GM21825 (cell line): Measurements from ENCODE around the gene VAV3.
"Not testable (repeated sequence)": the region's sequence is repeated elsewhere in the genome, so short reads cannot be mapped to it uniquely, and the experiment has no call there.

Experiments used
- ATAC-seq: cut with Tn5 transposase; IDR thresholded peaks from one replicate; pipeline ENCODE4 v1.9.1; 2021; ENCODE audit warnings: mild to moderate bottlenecking, moderate library complexity; ENCODE audit not compliant: unreplicated experiment

The VAV3 gene

DNA sequence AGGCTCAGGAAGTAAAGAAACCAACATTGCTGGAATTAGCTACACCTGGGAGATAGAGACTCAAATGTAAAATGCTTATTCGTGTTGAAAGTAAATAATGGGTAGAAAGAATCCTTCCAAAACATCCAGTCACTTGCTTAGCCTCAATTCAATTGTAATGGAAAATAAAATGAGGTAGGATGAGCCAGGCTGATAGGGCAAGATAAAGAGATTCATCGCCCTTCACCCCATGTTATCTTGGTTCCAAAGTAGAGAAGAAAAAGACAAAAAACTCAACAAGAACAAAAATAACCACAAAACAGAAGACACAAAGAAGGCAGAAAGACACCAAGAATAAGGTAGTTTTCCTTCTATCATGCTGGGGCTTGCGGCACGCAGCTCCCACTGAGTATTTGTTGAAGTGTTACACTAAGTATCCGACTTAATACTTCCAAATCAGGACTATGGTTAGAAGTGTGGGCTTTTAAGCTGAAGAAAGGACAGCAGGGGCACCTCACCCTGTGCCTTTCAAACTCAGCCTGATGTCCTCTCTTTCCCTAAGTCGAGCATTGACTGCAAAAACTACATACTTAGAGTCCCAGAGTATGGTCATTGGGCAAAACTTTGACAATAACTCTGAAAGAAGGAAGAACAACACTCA, 202.1 kb downstream of the VAV3 start:
- no peak for ATAC-seq

DNA sequence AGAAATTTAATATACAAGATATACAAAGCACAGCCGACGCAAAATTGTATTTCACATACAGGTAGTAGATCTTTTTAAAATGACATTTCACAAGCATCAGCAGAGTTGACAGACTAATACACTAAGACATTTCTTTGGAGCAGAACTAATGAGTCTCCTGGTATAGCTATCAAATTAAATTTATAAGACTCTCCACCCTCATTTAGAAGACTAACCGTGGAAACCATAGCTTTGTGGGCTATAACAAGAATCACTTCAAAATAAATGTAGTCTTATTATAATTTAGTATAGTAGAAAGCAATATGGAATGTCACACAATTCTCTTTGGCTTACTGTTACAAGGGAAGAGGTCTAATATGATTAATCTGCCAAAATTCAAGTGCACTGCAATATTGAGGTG, 204.9 kb downstream of the VAV3 start:
- no peak for ATAC-seq

DNA sequence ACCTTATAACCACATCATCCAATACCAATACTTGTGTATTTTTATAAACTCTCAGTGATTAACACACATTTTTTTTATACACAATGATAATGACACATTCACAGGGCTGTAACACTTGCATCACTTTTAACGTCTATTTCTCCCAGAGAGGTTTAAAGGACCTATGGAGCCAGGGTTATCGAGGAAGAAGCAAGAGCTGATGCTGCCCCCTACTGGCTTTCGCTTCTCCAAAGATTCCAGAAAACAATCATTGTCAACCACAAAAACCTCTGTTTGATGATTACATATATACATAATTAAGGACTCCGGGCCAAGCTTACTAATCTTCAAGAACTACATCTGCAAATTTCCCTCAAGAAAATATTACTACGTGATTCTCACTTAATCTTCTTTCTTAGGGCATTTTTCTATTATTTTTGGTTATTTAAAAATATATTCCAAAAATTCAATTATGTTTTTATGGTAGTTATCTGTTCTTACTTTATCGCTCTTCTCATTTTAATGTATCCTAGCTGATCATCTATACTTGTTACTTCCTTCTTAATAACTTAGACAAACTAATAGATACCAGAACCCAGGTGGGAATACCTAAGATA, 214.5 kb downstream of the VAV3 start:
- no peak for ATAC-seq

DNA sequence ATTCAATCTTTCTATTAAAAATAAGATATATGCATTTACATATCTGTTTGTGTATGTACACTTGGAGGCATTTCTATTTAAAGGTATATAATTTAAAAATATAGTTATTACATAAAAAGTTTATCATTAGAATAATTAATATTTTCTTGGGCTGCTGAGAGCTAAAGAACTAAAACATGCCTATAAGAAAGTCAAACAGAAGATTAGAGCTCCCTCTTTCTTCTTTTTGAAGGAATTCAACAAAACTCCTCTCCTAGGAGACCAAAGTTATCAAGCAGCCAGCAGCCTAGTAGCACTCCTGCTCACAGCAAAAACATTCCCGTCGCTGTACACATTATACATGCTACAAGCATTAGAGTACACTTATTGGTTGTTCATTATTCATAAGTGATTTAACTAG, 216.4 kb downstream of the VAV3 start:
- no peak for ATAC-seq

DNA sequence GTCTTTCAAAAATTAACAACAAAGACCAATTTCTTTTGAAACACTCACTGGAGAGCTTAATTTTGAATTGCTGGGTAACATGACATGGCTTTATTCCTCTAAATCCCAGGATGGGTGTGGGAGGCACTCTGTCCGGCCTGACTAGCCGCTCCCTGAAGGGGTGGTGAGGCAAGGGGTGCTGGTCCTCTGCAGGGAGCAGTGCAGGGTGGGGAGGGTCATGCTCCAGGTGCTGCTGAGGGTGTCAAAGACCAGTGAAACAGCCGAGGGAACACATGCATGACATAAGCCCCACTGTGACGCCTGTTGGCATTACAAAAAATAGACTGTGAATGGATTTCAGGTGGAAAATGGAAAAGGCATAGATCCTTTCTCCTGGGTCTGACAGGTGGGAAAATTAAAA, 223.7 kb downstream of the VAV3 start:
- no peak for ATAC-seq

DNA sequence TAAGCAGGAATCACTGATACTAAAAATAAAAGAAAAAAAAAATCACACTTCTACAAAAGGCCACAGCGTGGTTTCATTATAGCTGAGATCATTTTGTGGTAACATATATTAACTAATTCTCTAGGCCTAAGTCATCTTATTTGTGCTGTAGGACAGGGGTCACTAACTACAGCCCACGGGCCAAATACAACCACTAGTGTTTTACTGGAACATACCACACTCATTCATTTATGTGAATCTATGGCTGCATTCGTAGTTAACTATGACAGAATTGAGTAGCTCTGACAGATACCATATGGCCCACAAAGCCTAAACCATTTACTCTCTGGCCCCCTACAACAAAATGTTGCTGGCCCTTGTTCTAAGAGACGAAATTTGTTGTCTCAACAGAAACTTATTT, 224.4 kb downstream of the VAV3 start:
- ATAC-seq = no peak

DNA sequence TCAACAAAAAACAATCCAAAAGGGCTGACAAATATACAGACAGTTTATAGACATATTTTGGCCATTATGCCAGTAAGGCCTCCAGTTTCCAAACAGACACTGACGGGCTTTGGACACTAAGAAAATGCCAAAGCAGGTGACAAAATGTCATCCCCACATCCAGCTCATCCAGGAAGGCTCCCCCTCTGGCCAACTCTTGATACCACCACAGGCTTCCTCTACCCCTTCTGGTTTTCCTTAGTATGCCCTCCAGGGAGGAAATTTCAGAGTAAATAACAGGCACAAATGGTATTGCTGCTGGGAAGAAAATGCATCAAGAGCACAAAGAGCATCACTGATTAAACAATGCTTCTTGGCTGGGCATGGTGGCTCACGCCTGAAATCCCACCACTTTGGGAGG, 225.3 kb downstream of the VAV3 start:
- ATAC-seq = no peak

DNA sequence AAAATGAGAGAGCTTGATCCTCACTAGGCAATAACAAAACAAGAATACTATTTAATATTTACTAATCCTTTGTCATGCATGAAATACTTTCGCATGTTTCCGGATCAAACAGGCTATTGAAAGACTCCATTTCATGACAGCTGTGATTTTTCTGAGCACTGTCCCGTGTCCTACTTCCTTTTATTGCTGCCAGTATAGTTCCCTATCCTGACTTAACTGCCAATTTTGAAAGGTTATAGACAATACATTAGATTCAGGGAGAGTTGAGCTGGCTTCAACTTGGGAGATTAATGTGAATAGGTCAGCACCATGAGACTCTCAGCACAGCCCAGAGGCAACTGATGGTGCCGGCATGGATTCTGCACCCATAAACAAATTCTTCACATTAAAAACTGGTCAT, 225.8 kb downstream of the VAV3 start:
- no peak for ATAC-seq

DNA sequence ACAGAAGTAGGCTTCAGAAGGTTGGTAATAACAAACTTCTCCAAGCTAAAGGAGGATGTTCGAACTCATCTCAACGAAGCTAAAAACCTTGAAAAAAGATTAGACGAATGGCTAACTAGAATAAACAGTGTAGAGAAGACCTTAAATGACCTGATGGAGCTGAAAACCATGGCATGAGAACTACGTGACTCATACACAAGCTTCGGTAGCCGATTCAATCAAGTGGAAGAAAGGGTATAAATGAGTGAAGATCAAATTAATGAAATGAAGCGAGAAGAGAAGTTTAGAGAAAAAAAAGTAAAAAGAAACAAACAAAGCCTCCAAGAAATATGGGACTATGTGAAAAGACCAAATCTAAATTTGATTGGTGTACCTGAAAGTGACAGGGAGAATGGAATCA, 231.6 kb downstream of the VAV3 start:
- ATAC-seq = not testable (repeated sequence)

DNA sequence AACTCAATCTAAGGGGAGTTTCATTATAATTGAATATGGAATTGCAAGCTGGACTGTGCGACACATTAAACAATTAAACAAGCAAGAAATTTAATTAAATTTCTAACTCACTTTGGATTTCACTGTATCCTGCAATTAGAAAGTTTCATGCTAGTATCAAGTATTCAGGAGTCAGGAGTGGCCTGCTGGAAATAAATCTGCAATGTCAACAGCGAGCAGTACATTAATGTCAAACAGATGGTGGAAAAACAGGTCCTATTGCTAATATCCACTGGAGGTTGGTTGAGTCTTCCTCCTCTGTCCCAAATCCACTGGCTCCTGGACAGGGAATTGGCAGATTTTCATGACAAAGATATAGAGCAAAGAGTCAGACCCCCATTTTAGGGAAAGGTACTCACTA, 237.1 kb downstream of the VAV3 start:
- no peak for ATAC-seq

DNA sequence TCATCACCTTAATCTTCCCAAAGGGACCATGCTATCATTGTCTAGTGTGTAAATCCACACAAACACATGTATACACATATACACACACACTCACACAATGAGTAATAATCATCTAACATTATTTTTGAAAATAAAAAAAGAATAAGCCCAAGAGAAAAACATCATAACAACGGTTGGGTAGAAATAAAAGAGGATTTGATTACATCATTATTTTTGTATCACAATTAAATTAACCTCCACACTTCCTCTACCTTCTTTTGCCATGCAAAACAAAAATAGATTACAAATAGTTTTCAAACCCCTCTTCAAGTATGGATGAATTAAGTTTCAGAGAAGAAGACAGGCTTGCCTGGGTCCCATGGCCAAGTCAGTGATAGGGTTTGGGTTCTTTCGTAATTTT, 238.1 kb downstream of the VAV3 start:
- no peak for ATAC-seq

DNA sequence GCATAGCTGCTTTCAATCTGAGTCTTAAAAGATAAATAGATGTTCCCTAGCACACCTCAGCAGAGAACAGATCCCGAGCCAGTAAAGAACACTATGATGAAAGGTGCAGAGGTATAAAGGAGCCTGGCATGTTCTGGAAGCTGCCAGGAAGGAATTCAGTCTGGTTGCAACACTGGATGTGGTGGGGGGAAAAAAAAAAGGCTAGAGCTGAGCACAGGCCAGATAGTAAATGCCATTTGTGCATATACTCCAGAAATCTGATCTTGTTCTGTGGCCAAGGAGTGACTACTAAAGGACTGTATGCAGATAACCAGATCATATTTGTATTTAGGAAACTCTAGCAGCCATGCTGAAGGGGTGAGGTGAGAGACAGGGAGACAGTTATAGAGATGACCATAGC, 240.3 kb downstream of the VAV3 start:
- ATAC-seq = no peak

DNA sequence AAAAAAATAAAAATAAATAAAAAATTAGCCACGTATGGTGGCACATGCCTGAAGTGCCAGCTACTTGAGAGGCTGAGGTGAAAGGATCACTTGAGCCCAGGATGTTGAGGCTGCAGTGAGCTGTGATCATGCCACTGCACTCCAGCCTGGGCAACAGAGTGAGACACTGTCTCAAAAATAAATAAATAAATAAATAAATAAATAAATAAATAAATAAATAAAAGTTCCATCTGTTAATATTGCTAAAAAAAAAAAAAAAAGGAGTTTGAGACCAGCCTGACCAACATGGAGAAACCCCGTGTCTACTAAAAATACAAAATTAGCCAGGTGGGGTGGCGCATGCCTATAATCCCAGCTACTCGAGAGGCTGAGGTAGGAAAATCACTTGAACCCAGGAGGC, 244.8 kb downstream of the VAV3 start:
- not testable (repeated sequence) for ATAC-seq

DNA sequence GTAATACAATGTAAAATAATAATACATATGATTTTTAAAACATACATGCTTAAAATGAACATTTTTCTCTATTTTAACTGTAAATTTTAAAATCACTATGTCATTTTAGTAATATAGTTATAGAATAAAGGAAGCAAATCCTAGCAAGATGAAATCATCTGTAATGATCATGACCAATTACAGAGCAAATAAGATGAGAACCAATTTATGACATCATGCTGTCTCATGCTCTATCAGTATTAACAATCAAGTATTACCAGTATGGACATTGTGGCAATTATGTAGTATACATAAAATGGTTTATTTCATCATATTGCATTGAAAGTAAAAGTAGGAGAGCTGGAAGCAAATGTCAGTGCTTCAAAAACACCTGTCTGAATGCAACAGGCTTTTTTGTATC, 255.0 kb downstream of the VAV3 start:
- no peak for ATAC-seq

DNA sequence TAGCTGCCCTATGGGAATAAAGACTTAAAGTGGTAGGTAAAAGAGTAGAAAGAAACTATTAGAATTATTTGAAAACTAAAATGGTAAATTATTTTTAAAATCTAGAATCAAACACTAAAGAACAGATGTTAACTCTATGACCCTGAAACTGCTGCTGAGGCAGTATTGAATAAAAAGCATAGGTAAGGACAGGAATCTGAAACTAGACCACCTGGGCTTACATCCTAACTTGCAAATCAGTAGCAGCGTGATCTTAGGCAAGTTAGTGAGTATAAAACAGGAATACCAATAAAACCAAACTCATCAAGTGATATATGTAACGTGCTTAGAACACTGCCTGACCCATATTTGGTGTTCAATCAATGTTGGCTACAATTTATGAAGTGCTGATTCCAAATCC, 257.9 kb downstream of the VAV3 start:
- no peak for ATAC-seq

DNA sequence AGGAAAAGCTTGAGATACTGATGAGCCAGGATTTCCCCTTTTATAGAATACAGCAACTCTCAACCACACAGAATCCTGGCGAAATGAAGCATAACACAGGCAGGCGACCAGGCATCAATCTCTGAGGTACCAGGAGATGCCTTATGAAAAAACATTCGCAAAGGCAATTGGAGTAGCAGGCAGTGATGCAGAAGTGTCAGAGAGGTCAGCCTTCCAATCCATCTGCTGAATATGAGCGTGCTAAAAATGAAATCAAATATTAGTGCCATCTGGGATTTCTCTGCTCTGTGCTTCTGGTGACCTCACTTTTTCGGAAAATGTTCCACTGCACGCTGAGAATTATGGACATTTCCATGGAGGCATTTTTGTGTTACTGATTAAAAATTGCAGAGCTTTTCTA, 258.8 kb downstream of the VAV3 start:
- no peak for ATAC-seq

DNA sequence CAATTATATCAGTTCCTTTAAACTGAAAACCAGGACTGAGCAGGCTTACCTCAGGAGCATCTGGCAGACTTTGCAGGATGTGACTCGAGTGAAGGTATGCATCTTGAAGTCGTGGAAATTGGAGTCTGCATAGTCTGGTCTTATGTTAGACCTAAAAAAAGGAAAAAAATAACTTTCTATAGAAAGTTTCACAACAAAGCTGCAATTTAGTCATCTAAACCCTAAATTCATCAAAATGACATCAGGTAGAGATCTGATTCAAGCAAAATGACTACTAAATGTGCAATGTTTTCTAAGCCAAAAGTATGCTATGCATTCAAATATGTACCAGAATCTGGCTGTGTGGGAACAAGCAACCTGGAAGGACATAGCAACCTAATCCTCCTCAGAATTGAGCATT, 260.1 kb downstream of the VAV3 start:
- no peak for ATAC-seq

DNA sequence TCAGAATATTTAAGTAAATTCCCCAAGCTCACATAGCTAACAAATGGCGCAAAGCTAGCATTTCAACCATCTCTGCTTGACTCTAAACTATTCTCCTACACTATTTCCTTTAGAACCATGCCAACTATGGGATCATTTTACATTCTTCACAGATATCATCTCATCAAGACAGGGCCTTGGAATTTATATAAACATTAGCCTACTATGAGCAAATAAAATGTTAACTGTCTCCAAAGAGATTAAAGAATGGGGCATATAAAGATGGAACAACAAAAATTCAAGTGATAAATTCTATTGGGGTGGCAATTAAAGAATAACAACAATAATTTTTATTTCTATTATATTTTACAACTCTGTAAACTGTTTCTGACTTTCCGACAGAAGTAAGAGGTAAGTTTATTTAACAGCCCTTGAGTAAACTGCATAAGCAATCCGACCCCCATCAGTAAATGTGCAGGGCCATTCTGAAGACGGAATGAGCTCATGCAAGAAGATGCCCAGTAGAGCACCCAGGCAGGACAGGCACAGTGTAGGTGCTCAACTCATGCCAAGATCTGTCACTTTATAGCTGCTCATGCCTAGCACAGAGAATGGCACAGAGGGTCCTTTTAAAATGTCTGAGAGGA, 261.9 kb downstream of the VAV3 start:
- ATAC-seq = no peak

DNA sequence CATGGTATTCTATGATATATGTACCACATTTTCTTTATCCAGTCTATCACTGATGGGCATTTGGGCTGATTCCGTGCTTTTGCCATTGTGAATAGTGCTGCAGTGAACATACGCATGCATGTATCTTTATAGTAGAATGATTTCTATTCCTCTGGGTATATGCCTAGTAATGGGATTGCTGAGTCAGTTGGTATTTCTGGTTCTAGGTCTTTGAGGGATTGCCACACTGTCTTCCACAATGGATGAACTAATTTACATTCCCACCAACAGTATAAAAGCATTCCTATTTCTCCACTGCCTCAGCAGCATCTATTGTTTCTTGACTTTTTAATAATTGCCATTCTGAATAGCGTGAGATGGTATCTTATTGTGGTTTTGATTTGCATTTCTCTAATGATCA, 264.3 kb downstream of the VAV3 start:
- ATAC-seq = not testable (repeated sequence)

DNA sequence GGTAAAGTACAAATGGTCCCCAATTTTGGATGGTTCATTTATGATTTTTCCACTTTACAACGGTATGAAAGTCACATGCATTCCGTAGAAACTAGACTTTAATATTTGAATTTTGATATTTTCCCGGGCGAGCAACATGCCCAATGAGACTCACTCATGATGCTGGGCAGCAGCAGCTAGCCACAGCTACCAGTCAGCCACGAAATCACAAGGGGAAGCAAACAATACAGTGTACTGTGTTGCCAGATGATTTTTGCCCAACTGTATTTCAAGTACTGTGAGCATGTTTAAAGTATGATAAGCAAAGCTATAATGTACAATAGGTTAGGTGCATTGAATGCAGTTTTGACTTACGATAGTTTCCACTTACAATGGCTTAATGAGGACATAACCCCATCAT, 266.8 kb downstream of the VAV3 start:
- no peak for ATAC-seq

DNA sequence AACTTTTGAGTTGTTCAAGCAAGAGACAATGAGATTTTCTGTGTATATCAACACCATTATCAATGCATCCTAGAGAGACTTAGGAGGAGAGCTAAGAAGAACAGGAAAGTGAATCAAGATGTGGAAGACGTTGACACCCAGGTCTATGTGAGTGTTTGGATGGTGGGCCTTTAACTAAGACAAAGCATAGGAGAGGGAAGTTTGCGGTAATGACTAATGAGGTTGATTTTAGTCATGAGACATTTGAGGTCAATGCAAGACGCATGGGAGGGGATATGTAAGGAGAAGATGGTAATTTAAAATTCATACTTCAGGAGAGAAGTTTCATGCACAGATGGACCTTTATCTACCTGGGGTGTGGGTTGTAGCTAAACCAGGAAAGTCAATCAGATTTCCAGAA, 269.6 kb downstream of the VAV3 start:
- ATAC-seq = no peak

DNA sequence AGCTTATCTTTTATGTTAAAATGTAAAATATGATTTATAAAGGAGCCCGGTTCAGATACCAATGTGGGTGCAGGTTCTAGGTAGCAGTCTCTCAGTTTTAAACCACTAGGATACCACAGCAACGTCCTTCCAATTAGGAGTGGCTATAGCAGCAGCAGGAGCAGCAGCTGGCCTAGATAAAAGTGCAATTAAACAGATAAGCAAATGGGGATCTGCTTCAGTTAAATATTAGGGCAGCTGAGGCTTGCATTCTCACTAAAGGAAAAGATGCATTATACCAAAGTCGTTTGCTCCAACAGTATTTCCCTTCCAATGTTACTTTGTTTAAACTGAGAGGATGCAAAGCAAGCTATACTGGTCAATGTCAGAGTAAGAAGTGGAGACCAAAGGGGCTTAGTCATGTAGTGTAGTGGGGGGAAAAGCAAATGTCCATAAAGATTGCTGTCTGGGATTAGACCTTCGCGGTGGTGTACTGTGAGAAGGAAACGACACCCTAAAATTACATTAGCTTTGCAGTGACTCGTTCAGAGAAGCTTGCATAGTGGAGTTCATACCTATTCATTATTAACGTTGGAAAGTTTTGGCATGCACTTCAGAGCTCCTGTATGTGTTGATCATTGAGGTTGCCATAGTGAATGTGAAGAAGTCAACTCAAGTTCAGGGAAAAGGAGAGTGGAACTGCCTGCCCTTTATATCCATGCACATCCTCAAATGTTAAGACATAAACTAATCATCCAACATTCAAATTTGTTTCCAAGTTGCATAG, 272.2 kb downstream of the VAV3 start:
- ATAC-seq = no peak
